Immature natural killer cell (primary cell): ENCODE measurements around the gene KRTAP9-9. TPM values are rescaled to one million over a fixed set of nuclear protein-coding genes. Genes with fewer than 3 reads are reported as not detected.

Experiments used
- polyA plus RNA-seq, 3 donors: library from polyadenylated mRNA; unstranded; fragments of 300-500 nt; fragmentation: Illumina TruSeq; gene quantifications; one replicate each; pipeline ENCODE4 v1.2.3, GENCODE V29; 2021

Gene KRTAP9-9
- polyA plus RNA-seq, 3 donors from 2014 or later, result not detected

Other genes with a start within 250 kb of the KRTAP9-9 start
- gene KRTAP3-1, start 246.3 kb upstream of the KRTAP9-9 start, polyA plus RNA-seq, result not detected
- not detected for gene KRTAP1-5, start 228.2 kb upstream of the KRTAP9-9 start, polyA plus RNA-seq
- not detected for gene KRTAP1-4, start 225.2 kb upstream of the KRTAP9-9 start, polyA plus RNA-seq
- not detected for gene KRTAP1-3, start 220.5 kb upstream of the KRTAP9-9 start, polyA plus RNA-seq
- not detected for gene KRTAP1-1, start 213.9 kb upstream of the KRTAP9-9 start, polyA plus RNA-seq
- gene KRTAP2-1, start 208.1 kb upstream of the KRTAP9-9 start, polyA plus RNA-seq, result not detected
- gene KRTAP2-2, start 200.2 kb upstream of the KRTAP9-9 start, polyA plus RNA-seq, result not detected
- not detected for gene KRTAP2-3, start 195.3 kb upstream of the KRTAP9-9 start, polyA plus RNA-seq
- gene KRTAP2-4, start 189.5 kb upstream of the KRTAP9-9 start, polyA plus RNA-seq, result not detected
- gene KRTAP4-7, start 171.2 kb upstream of the KRTAP9-9 start, polyA plus RNA-seq, result not detected
- gene KRTAP4-8, start 157.2 kb upstream of the KRTAP9-9 start, polyA plus RNA-seq, result not detected
- gene KRTAP4-16, start 153.2 kb upstream of the KRTAP9-9 start, polyA plus RNA-seq, result not detected
- not detected for gene KRTAP4-9, start 150.0 kb upstream of the KRTAP9-9 start, polyA plus RNA-seq
- gene KRTAP4-11, start 137.0 kb upstream of the KRTAP9-9 start, polyA plus RNA-seq, result not detected
- not detected for gene KRTAP4-12, start 131.2 kb upstream of the KRTAP9-9 start, polyA plus RNA-seq
- not detected for gene KRTAP4-6, start 114.8 kb upstream of the KRTAP9-9 start, polyA plus RNA-seq
- gene KRTAP4-5, start 105.6 kb upstream of the KRTAP9-9 start, polyA plus RNA-seq, result not detected
- not detected for gene KRTAP4-4, start 94.6 kb upstream of the KRTAP9-9 start, polyA plus RNA-seq
- gene KRTAP4-3, start 87.2 kb upstream of the KRTAP9-9 start, polyA plus RNA-seq, result not detected
- not detected for gene KRTAP4-2, start 77.2 kb upstream of the KRTAP9-9 start, polyA plus RNA-seq
- gene KRTAP4-1, start 70.5 kb upstream of the KRTAP9-9 start, polyA plus RNA-seq, result not detected
- gene KRTAP9-1, start 65.5 kb upstream of the KRTAP9-9 start, polyA plus RNA-seq, result not detected
- not detected for gene KRTAP9-2, start 28.7 kb upstream of the KRTAP9-9 start, polyA plus RNA-seq
- not detected for gene KRTAP9-3, start 22.9 kb upstream of the KRTAP9-9 start, polyA plus RNA-seq
- gene KRTAP9-8, start 17.4 kb upstream of the KRTAP9-9 start, polyA plus RNA-seq, result not detected
- not detected for gene KRTAP9-4, start 5.7 kb upstream of the KRTAP9-9 start, polyA plus RNA-seq
- not detected for gene KRTAP9-6, start 10.0 kb downstream of the KRTAP9-9 start, polyA plus RNA-seq
- gene KRTAP9-7, start 20.3 kb downstream of the KRTAP9-9 start, polyA plus RNA-seq, result not detected
- not detected for gene KRTAP29-1, start 47.5 kb downstream of the KRTAP9-9 start, polyA plus RNA-seq
- under 1 TPM in 2 of 3 donors, not detected in 1; 0.17 to 0.30 TPM for gene KRTAP16-1, start 53.9 kb downstream of the KRTAP9-9 start, polyA plus RNA-seq
- not detected for gene KRTAP17-1, start 60.3 kb downstream of the KRTAP9-9 start, polyA plus RNA-seq
- gene KRT33A, start 95.4 kb downstream of the KRTAP9-9 start, polyA plus RNA-seq, result not detected
- not detected for gene KRT33B, start 114.4 kb downstream of the KRTAP9-9 start, polyA plus RNA-seq
- gene KRT34, start 126.9 kb downstream of the KRTAP9-9 start, polyA plus RNA-seq, result not detected
- gene KRT31, start 142.2 kb downstream of the KRTAP9-9 start, polyA plus RNA-seq, result not detected
- gene KRT37, start 169.2 kb downstream of the KRTAP9-9 start, polyA plus RNA-seq, result not detected
- not detected for gene KRT38, start 185.6 kb downstream of the KRTAP9-9 start, polyA plus RNA-seq
- not detected for gene KRT32, start 212.0 kb downstream of the KRTAP9-9 start, polyA plus RNA-seq
- gene KRT35, start 225.8 kb downstream of the KRTAP9-9 start, polyA plus RNA-seq, result not detected
- gene KRT36, start 234.5 kb downstream of the KRTAP9-9 start, polyA plus RNA-seq, result not detected